Caki2 (cell line): ENCODE measurements around the gene CELF1. TPM values are rescaled to one million over a fixed set of nuclear protein-coding genes. Genes with fewer than 3 reads are reported as not detected.
"Not testable (repeated sequence)": the region's sequence is repeated elsewhere in the genome, so short reads cannot be mapped to it uniquely, and the experiment has no call there.

ENCODE experiments used
- DNase-seq: peaks from one replicate; pipeline ENCODE4 v3.0.0-alpha.2; 2015; ENCODE audit warnings: low read depth
- in situ Hi-C: cut with HindIII; loops from 2 replicates; pipeline ENCODE4 v1.10.0; 2016; ENCODE audit warnings: low sequenced_read_pairs, low pct_unique_long_range_greater_than_20kb, mixed read lengths
- total RNA-seq: library from RNA; depleted of rRNA; stranded (reverse); fragments of >200 nt; shearing (Covaris generic); gene quantifications from 2 replicates; pipeline ENCODE4 v1.2.3, GENCODE V29; 2014; ENCODE audit warnings: low replicate concordance

Gene CELF1
- total RNA-seq, 1 experiment from 2014 or later: 39.8 TPM

DNA sequence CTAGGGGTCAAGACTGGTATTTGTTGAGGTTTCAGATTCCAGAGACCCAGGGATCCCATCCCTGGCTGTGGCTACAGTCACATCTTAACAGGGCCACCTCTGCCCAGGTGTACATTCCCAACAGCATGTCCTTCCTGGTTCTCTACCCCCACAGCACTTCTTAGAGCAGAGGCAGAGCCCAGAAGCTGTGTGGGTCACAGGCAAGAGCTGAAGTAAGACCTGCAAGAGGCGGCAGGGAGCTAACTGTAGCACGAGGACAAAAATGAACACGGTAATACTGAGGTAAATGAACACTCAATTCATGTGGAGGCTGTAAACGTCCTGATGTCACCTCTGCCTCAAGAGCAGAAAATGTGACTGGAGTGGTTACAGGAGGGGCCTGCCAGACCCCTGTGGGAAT is 82.3 kb downstream of the CELF1 start:
- in situ Hi-C loops: no loop called here
- no peak for DNase-seq

DNA sequence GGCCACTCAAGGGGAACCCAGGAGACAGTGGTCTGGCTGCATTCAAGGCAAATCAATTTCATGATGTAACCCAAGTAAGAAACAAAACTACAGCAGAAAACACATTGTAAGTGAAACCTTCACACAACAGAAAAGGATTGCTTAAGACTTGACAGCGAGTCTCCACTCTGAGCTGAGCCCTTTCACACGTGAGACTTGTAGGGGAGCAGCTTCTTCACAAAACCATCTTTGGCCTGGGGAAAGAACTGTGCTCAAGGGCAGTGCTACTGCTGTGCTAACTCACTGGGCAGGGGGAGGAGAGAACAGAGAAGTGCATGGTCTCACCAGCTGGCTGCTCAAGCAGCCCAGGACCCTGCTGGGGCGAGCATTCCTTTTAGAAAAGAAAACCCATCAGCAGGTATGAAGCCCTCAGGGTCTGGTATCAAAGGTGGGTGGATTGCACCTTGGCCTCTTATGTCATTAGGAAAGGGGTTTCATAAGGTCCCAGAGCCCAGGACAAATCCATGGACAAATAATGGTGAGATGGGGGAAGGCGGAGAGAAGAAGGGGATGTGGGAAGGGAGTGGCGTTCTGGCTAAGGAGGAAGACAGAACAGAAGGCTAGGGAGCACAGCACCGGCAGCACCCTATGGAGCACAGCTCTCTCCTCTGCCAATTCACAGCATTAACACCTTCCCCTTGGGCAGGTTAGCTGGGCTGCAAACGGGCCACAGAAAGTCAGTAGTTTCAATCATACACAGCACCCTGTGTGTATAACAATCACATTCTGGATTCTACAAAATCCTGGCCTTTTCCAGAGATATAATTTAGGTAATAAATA is 83.4 kb downstream of the CELF1 start:
- in situ Hi-C loops: no loop called here
- DNase-seq: no peak

DNA sequence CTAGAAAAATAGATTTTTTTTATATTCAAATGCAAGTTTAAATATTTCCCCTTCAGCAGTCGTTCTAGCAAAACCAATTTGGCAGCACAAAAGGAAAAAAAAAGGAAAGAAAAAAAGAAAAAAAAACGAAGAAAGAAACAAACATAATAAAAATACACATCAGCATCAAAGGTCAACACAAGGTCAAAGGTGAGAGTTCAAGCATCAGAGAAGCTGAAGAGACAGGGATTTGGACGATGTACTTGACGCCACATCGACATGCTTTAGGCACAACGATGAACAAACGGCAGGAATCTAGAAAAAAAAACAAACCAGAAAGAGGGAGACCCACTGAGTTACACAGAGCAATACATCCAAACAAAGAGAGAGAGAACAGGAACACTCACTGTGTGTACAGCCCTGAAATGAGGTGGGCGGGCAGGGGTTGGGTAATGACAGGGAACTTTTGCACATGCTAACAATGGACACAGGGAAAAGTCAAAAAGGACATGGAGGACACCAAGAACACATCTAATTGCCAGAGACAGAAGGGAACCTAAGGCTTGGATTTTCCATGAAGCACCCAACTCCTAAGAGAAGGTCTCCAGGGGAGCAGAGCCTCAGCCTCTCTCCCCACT is 84.2 kb downstream of the CELF1 start:
- in situ Hi-C loops: no loop called here
- DNase-seq: no peak

GRCh38 chr11:47467357-47467756 is 85.6 kb downstream of the CELF1 start:
- DNase-seq: no peak
- in situ Hi-C loops: no loop called here

DNA sequence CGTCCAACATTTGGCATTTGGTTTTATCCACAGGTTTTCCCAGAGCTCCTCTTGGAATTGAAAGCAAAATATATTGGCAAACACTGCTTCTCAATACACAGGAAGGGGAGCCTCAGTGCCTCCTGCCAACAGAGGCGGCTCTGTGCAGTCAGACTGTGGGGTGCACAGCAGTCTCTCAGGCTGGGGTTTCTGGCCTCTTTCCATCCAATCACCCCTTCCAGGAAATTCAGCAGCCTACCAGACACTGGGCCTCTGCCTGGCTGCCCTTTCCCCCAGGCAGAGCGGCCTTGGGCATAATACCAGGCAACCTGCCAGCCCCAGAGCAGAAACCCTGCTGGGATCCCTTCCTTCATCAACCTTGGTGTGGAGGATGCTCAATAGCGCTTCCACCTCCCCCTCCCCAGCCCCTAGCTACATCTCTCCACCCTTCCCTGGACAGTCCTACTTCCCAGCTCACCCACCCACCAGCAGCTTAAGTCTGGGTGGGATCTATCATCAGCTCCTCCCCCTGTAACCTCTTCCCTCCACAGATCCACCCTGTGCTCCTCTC is 86.2 kb downstream of the CELF1 start:
- DNase-seq: no peak
- in situ Hi-C loops: no loop called here

- DNase-seq: no peak
- in situ Hi-C loops: no loop called here
These were observed 86.7 kb downstream of the CELF1 start for GRCh38 chr11:47466201-47466600.

GRCh38 chr11:47464483-47464882 is 88.4 kb downstream of the CELF1 start:
- no peak for DNase-seq
- in situ Hi-C loops: no loop called here

GRCh38 chr11:47461876-47462275 is 91.1 kb downstream of the CELF1 start:
- no peak for DNase-seq
- in situ Hi-C loops: no loop called here

DNA sequence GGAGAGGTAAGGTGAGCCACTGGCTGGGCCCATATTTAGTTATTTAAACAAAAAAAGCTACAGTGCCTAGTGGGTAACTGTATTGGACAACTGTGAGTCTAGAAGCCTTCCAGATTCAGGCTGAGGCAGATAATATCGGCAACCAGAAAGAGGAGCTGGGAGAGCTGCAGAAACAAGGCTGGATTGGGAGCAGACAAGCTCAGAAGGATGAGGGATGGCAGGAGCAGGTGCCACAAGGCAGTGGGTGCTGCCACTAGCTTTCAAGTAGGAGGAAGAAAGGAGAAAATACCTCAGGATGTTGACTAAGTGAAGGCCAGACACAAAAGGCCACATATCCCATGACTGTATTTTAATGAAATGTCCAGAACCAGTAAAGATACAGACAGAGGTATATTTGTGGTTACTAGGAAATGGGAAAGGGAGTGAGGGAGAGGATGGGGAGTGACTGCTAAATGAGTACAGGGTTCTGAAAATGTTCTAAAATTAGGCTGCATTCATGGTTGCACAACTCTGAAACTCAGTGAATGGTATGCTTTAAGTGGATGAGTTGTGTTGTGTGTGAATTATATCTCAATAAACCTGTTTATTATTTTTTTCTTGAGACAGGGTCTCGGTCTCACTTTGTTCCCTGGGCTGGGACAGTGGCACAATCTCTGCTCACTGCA is 92.2 kb downstream of the CELF1 start:
- no peak for DNase-seq
- in situ Hi-C loops: no loop called here

- in situ Hi-C loops: not testable (repeated sequence)
- DNase-seq: peak; percentile 68
These were observed 98.7 kb downstream of the CELF1 start for GRCh38 chr11:47454258-47454671.

DNA sequence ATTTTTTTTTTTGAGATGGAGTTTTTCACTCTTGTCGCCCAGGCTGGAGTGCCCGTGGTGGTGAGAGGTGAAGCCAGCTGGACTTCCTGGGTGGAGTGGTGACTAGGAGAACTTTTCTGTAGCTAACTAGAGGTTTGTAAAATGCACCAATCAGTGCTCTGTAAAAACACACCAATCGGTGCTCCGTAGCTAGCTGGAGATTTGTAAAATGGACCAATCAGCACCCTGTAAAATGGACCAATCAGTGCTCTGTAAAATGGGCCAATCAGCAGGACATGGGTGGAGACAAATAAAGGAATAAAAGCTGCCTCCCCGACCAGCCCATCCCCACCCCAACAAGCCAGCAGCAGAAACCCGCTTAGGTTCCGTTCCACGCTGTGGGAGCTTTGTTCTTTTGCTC is 99.6 kb downstream of the CELF1 start:
- DNase-seq: no peak
- in situ Hi-C loops: no loop called here

- in situ Hi-C loops: no loop called here
- no peak for DNase-seq
These were observed 100.9 kb downstream of the CELF1 start for GRCh38 chr11:47451990-47452389.

DNA sequence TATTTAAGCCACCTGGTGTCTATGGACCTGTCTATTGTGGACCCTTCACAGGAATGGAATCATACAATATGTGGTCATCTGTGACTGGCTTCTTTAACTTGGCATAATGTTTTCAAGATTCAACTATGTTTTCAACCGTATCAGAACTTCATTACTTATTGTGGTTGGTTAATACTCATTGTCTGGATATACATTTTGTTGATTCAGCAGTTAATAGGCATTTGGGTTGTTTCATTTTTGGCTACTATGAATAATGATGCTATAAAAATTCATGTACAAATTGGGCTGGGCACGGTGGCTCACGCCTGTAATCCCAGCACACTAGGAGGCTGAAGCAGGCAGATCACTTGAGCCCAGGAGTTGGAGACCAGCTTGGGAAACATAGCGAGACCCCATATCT is 101.5 kb downstream of the CELF1 start:
- in situ Hi-C loops: no loop called here

DNA sequence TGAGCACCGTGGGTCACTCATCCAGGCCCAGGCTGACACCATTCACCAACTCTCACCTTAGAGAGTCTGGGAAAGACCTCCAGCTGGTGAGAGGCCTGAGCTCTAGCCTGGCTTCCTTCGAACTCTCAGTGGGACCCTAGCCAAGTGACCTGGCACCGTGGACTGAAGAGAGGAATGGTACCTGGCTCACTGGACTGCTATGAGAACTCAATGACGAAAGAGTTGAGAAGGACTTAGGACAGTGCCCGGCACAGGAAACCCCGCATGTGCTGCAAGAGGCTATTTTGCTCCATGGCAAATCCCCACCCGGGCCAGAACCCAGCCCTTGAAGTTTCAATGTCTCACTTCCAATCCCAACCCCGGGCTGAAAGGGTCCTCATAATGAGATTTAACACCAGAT is 103.4 kb downstream of the CELF1 start:
- no peak for DNase-seq
- in situ Hi-C loops: no loop called here

More for the DNA sequence above, 101.5 kb downstream of the CELF1 start:
- DNase-seq: no peak

- in situ Hi-C loops: no loop called here
- no peak for DNase-seq
These were observed 104.1 kb downstream of the CELF1 start, which contains the start of gene RAPSN for GRCh38 chr11:47448566-47449427. Gene RAPSN (minus strand): TSS chr11:47449136. CDS start chr11:47448964, 172 bp downstream.

- no peak for DNase-seq
These were observed 105.0 kb downstream of the CELF1 start for GRCh38 chr11:47447906-47448305.

GRCh38 chr11:47446833-47447232 is 106.1 kb downstream of the CELF1 start:
- in situ Hi-C loops: no loop called here
- no peak for DNase-seq

More at GRCh38 chr11:47447906-47448305, 105.0 kb downstream of the CELF1 start:
- in situ Hi-C loops: no loop called here

DNA sequence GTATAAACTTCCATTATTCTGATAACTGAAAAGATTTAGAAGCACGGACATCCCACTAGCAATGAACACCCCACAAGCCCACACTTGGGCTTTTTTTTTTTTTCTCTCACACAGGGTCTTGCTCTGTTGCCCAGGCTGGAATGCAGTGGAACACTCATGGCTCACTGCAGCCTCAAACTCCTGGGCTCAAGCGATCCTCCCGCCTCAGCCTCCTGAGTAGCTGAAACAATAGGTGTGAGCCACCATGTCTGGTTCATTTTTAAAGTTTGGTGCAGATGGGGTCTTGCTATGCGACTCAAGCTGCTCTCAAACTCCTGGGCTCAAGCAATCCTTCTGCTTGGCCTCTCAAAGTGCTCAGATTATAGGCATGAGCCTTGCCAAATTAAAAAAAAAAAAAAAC is 107.1 kb downstream of the CELF1 start:
- DNase-seq: no peak
- in situ Hi-C loops: no loop called here
